PC-3 (cell line): ENCODE results near the gene SLC27A3.

Experiments used
- CTCF ChIP-seq: fragments of 300-600 bp; sonication (generic); conservative IDR thresholded peaks from 2 replicates; pipeline ENCODE4 v1.5.1; 2017; ENCODE audit warnings: antibody characterized with exemption, low read depth, mild to moderate bottlenecking, low read length
- EZH2 ChIP-seq: fragments of 300-600 bp; sonication (generic); IDR thresholded peaks from one replicate; pipeline ENCODE4 v1.6.1; 2017; ENCODE audit warnings: antibody characterized with exemption, mild to moderate bottlenecking, low read length; ENCODE audit not compliant: unreplicated experiment

GRCh38 chr1:153764310-153764709, 10.9 kb upstream of the SLC27A3 start:
- TF ChIP-seq EZH2 (no peak), CTCF (no peak)
